T-helper 2 cell (primary cell): Measurements from ENCODE around the gene OR10H3.
"Not testable (repeated sequence)": the region's sequence is repeated elsewhere in the genome, so short reads cannot be mapped to it uniquely, and the experiment has no call there.

Experiments used
- DNase-seq, 5 experiments: peaks; one replicate each; pipeline versions ENCODE4 v3.0.0 to v3.0.0-alpha.2; 2012 to 2022

The OR10H3 gene

DNA sequence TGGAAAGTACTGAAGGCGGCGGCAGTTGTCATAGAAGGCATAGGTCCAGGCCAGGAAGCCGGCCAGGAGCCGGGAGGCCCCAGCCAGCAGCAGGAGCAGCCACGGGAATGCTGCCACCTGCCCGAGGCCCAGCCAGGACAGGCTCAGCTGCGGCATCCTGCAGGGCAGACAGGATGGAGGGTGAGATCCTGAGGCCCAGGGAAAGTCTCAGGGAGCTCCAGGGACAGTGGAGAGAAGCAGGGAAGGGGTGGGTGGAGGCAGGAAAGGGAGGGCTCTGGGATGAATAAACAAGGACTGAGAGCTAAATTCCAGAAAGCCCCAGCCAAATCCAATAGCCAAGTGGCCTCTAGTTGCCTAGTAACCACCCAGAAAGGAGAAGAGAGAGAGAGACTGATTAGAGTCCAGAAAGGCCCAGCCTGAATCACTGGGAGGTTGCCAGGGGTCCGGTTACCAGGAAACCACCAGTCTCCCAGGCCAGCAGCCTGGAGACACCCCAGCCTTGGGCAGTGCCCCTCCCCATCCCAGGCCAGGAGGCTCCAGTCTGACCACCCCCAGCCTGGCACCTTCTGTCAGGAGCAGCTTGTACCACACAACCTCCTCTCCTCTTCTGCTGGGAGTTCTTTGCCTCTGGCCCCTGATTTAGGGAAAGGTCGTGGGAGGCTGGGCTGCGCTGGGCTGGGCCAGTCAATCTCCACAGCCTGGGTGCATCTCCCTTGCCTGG is 42.1 kb downstream of the OR10H3 start:
- DNase-seq, result no peak

DNA sequence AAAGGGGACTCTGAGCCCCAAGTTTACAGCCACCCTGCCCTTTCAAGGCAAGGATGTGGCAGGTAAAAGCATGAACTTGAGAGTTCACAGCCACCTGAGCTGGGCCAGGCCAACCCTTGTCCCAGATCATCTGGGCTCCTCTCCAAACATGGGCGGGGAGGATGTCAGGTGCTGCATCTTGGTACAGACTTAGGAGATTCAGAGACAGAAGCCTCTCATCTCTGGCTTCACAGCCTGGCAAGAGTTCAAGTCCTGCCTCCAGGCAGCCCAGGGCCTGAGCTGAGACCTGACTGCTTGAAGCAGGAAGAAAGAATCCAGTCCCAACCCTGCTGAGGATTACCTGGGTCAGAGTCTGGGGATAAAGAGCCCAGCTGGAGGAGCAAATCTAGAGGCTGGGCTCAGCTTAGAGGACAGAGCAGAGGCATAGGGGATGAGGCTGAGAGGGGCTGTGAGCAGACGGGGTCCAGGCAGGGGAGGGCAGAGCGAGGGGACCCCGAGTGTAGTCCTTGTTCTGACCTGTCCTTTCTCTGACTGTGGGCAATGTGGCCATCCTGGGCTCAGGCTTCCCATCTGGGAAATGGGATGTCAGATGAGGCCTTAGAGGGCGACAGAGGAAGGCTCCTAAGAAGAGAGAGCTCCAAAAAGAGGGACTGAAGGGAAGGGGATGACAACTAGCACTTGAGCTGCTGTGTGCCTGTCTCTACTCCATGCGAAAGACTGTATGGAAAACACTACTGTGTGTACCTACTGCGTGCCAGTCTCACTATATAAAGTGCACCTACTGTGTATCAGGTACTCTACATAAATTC is 43.0 kb downstream of the OR10H3 start:
- no peak for DNase-seq

DNA sequence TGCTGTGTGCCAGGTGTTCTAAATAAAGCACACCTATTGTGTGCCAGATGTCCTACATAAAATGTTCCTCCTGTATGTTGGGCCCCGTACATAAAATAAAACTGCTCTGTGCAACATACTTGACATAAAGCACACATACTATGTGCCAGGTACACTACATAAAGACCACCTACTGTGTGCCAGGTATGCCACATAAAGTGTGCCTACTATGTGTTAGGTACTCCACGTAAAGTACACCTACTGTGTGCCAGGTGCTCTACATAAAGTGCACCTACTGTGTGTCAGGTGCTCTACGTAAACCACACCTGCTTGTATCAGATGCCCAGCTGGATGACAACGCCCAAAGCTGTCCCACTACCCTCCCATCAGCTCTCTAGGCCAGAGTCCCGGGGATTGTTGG is 43.9 kb downstream of the OR10H3 start:
- no peak for DNase-seq

DNA sequence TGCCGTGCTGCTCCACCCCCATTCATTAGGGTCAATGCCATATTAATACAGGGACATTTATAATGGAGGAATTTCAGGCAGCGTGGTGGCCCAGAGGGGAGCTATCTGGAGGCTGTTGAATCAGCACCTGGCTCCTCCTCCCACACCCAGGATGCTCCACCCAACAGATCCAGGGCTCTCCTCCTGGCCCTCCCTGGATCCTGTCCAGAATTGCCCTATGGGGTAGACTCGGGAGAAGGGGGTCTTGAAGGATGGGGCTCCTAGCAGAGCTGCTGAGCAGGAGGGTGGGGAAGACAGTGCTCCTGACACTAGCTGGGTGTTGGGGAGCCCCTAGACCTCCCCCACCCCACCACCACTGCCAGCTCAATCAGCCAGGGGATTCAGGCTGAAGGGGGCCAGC is 44.4 kb downstream of the OR10H3 start:
- DNase-seq, result no peak

DNA sequence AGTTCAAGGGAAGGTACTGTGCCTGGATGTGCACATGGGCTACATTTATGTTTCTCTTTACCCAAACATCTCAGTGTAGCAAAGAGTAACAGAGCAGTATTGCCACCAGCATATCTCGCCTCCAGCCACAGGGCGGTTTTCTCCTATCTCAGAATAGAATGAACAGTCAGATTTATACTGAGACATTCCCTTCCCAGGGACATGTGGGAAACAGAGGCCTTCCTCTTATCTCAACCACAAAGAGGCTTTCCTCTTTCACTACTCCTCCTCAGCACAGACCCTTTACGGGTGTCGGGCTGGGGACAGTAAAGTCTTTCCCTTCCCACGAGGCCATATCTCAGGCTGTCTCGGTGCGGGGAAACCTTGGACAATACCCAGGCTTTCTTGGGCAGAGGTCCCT is 45.1 kb downstream of the OR10H3 start:
- not testable (repeated sequence) for DNase-seq

DNA sequence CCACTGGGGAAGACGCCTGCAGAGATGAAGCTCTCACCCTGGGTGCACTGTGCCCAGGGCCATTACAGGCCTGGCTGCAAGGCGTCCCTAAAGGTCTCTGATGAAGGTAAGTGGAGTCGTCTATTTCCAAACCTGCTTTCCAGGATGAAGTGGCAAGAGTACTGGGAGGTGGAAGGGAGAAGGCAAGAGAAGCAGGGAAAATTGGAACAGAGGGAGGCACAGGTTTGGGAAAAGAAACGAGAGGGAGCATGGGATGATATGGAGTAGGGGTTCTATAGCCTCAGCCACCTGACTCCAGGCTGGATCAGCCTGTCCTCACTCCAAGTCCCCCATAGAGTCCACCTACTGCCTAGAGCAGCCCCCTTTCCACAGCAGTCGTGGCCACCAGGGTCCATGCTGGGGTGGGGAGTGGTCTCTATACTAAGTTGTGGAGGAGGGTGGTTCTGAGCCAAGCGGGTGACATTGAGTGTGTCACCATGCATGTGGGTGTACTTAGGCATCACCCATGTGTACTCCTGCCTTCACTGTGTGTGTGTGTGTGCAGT is 49.9 kb downstream of the OR10H3 start, which contains the start of gene OR10H5:
OR10H5 (plus strand) TSS at position 51 of the 545 bp plus-strand sequence. CDS start 6,388 bp downstream, outside the sequence.
- DNase-seq, result no peak

DNA sequence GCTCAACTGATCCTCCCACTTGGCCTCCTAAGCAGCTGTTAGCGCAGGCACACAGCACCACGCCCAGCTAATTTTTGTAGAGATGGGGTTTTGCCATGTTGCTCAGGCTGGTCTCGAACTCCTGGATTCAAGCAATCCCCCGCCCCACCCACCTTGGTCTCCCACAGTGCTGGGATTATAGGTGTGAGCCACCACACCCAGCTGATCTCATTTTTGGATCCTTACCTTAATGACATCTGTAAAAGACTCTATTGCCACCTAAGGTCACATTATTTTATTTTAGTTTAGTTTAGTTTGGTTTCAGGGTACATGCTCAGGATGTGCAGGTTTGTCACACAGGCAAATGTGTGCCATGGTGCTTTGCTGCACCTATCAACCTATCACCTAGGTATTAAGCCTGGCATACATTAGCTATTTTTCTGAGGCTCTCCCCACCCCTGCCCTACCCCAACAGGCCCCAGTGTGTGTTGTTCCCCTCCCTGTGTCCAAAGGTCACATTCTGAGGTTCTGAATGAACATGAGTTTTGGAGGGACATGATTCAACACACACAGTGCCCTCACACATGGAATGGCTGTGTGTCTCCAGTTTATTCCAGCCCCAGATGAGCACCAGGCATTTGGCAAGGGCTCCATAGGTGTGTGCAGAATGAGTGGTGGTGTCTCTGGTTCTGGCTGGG is 50.9 kb downstream of the OR10H3 start:
- DNase-seq, result no peak

DNA sequence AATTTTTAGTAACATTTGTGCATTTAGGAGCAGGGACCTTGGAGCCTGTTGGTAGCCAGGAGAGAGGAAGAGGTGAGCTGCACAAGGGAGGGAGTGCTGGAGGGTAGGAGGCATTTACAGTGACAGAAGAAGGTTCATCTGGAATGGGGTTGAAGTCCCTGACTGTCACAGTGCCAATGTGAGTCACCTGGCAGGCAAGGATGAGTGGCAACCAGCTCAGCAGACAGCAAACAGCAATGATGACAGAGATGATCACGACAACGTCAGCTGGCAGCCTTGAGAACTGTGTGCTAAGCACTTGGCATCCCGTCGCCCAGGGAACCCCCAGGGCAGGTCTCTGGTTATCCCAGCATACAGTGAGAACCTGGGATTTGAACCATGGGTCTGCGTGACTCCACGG is 52.3 kb downstream of the OR10H3 start:
- no peak for DNase-seq
